Measurements from ENCODE around the gene CDH4. TPM values are rescaled to one million over a fixed set of nuclear protein-coding genes. Genes with fewer than 3 reads are reported as not detected.
A peak's percentile ranks its signal among the peaks of the same experiment; 100 is the strongest.

CDH4 gene
- total RNA-seq, 2 donors from 2014 or later, result 0.08 to 0.09 TPM

DNA sequence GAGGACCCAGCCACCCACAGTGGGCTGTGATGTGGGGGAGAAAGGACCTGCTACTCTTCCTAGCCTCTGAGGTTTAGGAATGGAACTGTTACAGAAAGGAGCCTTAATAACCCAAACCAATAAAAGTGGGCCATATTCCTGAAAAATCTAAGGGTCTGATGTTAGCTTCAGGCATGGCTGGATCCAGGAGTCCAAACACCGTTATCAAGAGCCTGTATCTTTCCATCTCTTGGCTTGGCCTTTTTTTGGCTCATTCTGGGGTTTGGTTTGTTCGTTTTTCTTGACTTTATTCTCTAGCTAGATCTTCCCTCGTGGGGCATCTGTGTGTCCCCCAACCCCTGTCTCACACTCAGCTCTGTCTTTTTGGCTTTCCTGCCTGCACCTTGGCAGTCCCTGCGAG, 38.7 kb downstream of the CDH4 start:
- ATAC-seq, result no peak
- no peak for DNase-seq (ENCODE audit: low spot score in 2 of 2)
- Mint-ChIP-seq H3K27ac (no peak overlapping the region), H3K36me3 (no peaks in the 10 kb centered on the region), H3K9me3 (no peaks in the 10 kb centered on the region)

DNA sequence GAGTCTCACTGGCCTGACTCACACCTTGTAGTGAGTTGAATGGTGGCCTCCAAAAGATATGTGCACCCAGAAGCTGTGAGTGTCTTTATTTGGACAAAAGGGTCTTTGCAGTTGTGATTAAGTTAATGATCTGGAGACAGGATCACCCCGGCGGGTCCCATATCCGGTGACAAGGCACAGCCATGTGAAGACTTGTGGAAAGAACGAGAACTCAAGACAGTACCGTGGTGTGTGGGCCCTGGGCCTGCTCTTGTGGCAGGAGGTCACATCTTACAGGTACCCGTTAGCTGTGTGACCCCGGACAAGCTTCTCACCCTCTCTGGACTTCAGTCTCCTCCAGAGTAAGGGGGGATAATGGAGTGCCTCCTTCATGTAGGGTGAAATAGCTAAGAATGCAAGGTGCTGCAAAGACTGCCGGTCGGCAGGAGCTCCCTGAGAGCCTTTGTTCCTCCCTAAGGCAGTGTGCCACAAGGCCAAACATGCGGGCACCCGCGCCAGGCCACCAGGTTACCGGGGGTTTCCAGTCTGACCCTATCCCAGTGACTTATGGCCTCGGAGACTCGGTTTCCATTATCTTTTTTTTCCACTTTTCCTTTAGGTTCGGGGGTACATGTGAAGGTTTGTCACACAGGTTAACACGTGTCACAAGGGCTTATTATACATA, 39.2 kb downstream of the CDH4 start:
- no peak overlapping the region for H3K27ac Mint-ChIP-seq

DNA sequence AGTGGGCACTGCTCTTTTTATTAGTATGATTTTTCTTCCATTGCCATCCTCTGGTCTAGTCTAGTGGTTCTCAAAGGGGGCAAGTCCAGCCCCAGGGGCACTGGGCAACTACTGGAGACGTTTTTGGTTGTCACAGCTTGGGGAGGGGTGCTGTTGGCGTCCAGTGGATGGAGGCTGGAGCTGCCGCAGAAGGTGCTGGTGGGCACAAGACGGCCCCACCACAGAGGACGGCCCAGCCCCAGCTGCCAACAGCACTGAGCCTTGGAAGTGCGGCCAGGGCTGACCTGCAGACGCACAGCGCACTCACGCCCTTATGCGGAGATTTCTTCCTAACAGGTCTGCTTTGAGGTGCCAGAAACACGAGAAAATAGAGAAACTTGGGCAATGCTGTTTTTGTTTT, 40.3 kb downstream of the CDH4 start:
- no peak overlapping the region for H3K27ac Mint-ChIP-seq
- H3K36me3 Mint-ChIP-seq, result no peaks in the 10 kb centered on the region
- H3K9me3 Mint-ChIP-seq, result peaks cover 0 to 4% of the 10 kb centered on the region in 2 donors
- ATAC-seq, result no peak
- DNase-seq (ENCODE audit: low spot score in 2 of 2), result no peak

More for the DNA sequence above, 39.2 kb downstream of the CDH4 start:
- no peaks in the 10 kb centered on the region for H3K36me3 Mint-ChIP-seq
- no peak for DNase-seq (ENCODE audit: low spot score in 2 of 2)
- peaks cover 0 to 4% of the 10 kb centered on the region in 2 donors for H3K9me3 Mint-ChIP-seq
- ATAC-seq, result no peak

DNA sequence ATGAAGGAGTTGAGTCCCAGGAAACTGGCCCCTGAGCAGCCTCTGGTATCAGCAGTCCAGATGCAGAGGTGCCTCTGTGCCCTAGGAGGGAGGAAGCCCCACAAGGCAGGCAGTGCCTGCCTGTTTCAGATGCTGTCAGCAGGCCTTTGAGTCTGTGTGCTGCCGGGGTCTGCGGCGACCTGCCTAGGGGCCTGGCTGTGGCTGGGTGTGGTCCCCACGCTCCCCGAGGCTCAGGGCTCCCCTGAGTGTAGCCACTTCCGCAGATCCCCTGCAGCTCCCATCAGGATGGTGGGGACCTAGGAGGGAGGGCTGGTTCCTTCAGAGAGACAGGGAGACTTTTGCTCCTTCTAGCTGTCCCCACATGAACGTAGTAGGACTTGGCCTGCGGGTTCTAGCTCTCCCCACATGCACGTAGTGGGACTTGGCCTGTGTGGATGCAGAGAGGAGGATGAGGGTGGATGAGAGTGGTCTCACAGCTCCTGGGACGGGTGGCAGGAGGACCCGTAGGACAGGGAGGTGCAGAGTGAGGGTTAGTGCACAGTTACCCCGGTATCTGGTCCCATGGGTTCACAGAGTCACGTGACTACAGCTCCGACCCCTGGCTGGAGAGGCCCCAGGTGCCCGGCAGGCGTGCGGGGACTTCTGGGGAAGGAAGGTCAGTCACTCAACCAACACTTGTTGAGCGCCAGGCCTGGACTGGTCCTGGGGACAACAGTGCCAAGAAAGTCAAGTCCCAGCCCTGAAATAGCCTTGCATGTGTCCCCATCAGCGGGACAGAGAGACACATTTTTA, 41.0 kb downstream of the CDH4 start:
- peaks cover 0 to 4% of the 10 kb centered on the region in 2 donors for H3K9me3 Mint-ChIP-seq
- ATAC-seq (no peak), DNase-seq (ENCODE audit: low spot score in 2 of 2) (no peak)
- H3K36me3 Mint-ChIP-seq, result no peaks in the 10 kb centered on the region
- H3K27ac Mint-ChIP-seq, result no peak overlapping the region

DNA sequence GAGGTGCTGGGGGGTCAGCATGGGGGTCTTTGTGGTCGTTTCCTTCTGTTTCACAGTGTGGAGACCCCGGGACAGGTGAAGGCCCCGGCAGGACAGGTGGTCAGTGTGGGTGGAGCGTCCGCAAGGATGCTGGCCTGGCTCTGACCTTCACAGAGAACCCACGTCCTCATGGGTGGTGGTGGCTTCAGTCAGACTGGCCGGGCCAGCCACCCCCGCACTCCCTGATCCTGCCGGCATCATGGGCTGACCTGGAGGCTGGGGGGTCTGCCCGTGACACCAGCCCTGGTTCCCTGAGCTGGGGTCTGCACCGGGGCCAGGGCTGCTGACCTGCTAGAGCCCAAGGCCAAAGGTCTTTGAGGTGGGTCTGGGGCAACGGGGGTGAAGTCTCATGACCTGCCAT, 41.9 kb downstream of the CDH4 start:
- peaks cover 0 to 4% of the 10 kb centered on the region in 2 donors for H3K9me3 Mint-ChIP-seq
- no peak for DNase-seq (ENCODE audit: low spot score in 2 of 2)
- no peaks in the 10 kb centered on the region for H3K36me3 Mint-ChIP-seq
- ATAC-seq, result no peak
- no peak overlapping the region for H3K27ac Mint-ChIP-seq

DNA sequence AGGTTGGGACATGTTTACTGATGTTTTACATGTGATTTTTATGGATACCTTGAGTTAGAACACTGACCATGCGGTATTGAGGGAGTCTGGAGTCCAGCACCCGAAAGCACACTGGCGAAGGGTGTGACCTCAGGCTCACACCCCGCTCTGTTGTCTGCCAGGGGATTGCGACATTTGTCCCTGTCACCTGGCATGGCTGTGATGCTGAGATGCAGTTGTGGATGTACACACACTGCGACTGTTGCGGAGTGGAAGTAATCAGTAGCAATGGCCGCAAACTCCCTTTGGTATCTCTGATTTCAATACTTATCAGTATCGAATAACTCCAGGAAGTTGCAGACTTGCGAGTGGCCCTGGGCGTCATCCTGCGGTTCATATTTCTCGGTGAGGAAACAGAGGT, 43.2 kb downstream of the CDH4 start:
- Mint-ChIP-seq H3K36me3 (no peaks in the 10 kb centered on the region), H3K27ac (no peak overlapping the region), H3K9me3 (peaks cover 0 to 4% of the 10 kb centered on the region in 2 donors)
- DNase-seq (ENCODE audit: low spot score in 2 of 2) (no peak), ATAC-seq (no peak)

DNA sequence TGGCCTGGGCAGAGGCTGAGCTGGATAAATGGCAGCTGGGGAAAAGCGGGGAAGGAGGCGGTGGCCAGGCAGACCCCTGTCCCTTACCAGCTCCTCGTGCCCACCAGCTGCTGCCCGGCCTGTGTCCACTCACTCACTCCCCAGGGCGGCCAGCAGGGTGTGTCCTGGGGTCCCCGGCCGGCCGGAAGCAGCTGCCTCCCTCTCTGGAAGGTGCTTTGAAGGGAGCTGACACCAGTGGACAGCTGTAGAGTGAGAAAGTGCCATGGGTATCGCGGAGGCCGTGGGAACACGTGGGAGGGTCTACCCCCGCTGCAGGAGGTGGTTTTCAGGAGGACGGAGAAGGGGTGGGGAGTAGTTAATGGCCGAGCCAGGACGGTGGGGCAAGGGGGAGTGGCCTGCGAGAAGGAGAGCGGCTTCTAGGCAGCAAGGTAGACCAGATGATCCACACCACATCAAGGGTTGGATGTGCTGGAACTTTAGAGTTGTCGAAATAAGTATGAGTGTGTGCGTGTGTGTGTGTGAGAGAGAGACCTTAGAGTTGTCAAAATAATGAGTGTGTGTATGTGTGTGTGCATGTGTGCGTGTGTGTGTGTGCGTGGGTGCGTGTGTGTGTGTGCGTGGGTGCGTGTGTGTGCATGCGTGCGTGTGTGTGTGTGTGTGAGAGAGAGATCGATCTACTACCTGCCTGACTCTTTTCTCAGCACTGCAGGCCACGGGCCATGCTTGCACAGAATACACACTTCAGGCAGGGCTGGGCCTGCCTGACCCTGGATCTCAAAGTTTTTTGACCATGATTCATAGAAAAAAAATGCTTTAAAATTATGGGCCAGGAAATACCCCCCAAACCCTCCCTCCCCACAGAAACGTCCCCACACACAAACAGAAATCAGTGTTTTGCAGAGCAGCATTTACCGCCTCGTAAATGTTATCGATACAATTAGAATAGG, 43.9 kb downstream of the CDH4 start:
- no peaks in the 10 kb centered on the region for H3K36me3 Mint-ChIP-seq

DNA sequence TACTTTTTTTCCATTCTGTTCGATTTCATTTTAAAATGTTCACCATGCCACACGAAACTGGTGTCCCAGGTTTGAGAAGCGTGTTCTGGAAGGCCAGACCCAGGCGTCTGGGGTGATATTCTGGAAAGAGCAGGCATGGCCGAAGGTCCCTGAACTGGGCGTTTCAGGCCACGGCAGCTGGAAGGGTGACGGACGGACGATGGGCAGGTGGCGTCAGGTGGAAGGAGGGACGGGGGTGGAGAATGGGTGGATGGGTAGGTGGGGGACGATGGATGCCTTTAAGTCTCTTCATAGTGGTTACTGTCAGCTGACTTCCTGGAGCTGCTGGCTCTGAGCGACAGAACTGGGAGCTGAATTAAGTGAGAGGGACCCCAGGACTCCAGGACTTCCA, 44.6 kb downstream of the CDH4 start:
- no peak overlapping the region for H3K27ac Mint-ChIP-seq
- H3K9me3 Mint-ChIP-seq, result peaks cover 0 to 4% of the 10 kb centered on the region in 2 donors
- no peaks in the 10 kb centered on the region for H3K36me3 Mint-ChIP-seq
- no peak for ATAC-seq
- DNase-seq (ENCODE audit: low spot score in 2 of 2), result no peak

More for the DNA sequence above, 43.9 kb downstream of the CDH4 start:
- Mint-ChIP-seq H3K9me3 (peaks cover 0 to 4% of the 10 kb centered on the region in 2 donors), H3K27ac (no peak overlapping the region)
- DNase-seq (ENCODE audit: low spot score in 2 of 2) (no peak), ATAC-seq (no peak)

DNA sequence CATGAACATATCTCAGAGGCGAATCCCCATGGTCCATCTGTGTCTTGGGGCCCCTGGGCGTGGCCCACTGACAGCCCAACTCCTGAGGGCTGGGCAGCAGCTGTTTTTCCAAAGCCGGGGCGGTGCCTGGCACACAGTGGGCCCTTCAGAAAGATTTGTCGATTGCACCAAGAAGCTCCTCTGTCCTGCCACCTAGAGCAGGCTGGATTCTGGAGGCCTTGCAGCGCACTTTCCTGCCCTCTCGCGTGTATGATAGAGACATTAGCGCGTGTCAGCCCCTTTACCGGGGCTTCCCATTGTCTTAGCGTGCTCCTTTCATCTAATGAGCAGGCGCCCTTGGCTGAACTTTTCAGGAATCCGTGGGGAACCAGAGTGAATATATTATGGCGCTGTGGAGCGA, 45.4 kb downstream of the CDH4 start:
- DNase-seq (ENCODE audit: low spot score in 2 of 2) (no peak), ATAC-seq (no peak)
- H3K9me3 Mint-ChIP-seq, result peaks cover 0 to 4% of the 10 kb centered on the region in 2 donors
- H3K27ac Mint-ChIP-seq, result no peak overlapping the region
- H3K36me3 Mint-ChIP-seq, result no peaks in the 10 kb centered on the region

DNA sequence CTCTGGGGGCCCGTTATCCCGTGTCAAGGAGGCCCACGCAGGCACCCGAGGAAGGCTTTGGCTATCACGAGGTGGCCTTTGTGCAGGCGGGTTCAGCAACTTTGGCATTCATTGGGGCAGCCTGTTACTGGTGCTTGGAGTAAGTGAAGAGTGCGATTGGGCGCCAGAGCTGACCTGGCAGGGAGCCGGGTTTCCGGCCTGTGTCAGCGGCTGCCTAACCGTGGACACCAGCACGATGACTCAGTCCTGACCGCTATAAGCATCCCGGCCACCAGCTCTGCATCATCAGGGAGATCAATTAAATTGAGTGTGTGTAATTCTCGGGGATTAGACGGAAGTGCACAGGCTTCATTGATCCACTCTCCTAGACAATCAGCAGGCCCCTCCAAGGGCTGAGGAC, 45.9 kb downstream of the CDH4 start:
- H3K27ac Mint-ChIP-seq, result no peak overlapping the region
- H3K9me3 Mint-ChIP-seq, result peaks cover 0 to 4% of the 10 kb centered on the region in 2 donors
- ATAC-seq (no peak), DNase-seq (ENCODE audit: low spot score in 2 of 2) (no peak)
- H3K36me3 Mint-ChIP-seq, result no peaks in the 10 kb centered on the region

DNA sequence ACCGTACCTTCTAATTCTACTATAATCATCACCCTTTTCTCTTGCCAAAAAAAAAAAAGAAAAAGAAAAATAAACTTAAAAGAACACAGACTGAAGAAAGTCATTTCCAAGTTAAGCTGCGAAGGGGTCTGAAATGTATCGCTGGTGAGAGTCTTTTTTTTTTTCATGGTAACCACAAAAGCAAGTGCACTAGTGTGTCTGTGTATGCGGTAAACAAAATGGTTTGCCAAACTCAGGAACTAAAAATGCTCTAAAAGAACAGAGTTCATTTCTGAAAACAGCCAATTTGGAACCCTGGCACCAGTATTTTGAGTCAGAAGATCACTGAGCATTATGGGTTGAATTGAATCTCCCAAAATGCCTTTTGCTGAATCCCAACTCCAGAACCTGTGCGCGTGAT, 46.6 kb downstream of the CDH4 start:
- H3K36me3 Mint-ChIP-seq, result no peaks in the 10 kb centered on the region
- DNase-seq (ENCODE audit: low spot score in 2 of 2) (no peak), ATAC-seq (no peak)
- peaks cover 0 to 4% of the 10 kb centered on the region in 2 donors for H3K9me3 Mint-ChIP-seq
- no peak overlapping the region for H3K27ac Mint-ChIP-seq

DNA sequence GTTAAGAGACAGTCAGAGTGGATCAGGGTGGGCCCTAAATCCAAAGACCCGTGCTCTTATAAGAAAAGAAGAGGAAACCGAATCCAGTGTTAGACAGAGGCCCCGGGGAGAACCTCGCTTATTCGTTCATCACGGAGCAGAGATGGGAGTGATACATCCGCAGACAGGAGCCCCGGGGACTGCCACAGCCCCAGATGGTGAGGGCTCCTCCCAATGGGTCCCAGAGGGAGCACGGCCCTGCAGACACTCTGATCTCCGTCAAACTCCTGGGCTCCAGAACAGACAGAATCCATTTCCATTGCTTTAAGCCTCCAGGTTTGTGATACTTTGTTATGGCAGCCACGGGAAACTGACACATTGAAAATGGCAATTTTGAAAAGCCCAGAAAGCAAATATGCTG, 47.0 kb downstream of the CDH4 start:
- Mint-ChIP-seq H3K27ac (no peak overlapping the region), H3K9me3 (peaks cover 0 to 4% of the 10 kb centered on the region in 2 donors), H3K36me3 (no peaks in the 10 kb centered on the region)
- no peak for ATAC-seq
- no peak for DNase-seq (ENCODE audit: low spot score in 2 of 2)

DNA sequence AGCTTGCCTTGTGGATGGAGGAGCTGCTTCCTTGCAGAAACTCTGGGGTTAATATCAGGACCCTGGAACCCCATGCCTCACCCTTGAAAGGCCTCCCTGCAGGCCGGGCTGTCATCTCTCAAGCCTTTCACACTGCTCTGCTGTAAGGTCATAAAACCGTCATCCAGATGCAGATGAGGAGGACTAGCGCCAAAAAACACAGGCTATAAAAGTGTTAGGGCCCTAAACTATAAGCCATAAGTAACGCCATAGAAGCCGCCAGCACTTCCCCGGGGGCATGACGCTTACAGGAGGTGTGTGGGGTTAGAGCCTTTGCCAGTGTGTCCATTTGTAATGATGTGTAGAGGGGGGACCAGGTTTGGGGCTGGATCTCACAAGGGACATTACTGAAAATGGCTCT, 47.6 kb downstream of the CDH4 start:
- DNase-seq (ENCODE audit: low spot score in 2 of 2), result no peak
- no peak for ATAC-seq
- H3K27ac Mint-ChIP-seq, result peak overlapping the region in 1 of 2 donors; percentile 60
- H3K36me3 Mint-ChIP-seq, result no peaks in the 10 kb centered on the region
- H3K9me3 Mint-ChIP-seq, result peaks cover 0 to 4% of the 10 kb centered on the region in 2 donors

DNA sequence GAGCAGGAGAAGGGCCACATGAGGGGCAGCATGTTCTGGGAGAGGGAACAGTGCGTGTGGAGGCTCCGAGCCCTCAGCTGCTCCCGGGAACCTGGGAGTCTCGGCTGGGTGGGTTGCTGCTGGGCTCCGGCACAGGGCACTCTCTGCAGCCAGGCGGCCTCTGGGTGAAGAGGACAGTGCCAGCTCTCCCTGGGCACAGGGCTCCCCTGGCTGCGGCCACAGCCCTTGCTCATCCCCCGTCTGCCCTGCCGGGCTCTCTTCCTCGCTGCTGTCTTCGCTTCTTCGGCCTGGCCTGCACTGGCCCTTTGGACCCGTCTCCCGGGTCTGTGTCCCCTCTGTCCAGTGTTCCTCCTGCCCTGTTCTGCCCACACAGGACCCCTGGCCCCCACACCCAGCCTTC, 48.2 kb downstream of the CDH4 start:
- peaks cover 0 to 4% of the 10 kb centered on the region in 2 donors for H3K9me3 Mint-ChIP-seq
- H3K27ac Mint-ChIP-seq, result no peak overlapping the region
- DNase-seq (ENCODE audit: low spot score in 2 of 2), result no peak
- ATAC-seq, result no peak
- H3K36me3 Mint-ChIP-seq, result no peaks in the 10 kb centered on the region

DNA sequence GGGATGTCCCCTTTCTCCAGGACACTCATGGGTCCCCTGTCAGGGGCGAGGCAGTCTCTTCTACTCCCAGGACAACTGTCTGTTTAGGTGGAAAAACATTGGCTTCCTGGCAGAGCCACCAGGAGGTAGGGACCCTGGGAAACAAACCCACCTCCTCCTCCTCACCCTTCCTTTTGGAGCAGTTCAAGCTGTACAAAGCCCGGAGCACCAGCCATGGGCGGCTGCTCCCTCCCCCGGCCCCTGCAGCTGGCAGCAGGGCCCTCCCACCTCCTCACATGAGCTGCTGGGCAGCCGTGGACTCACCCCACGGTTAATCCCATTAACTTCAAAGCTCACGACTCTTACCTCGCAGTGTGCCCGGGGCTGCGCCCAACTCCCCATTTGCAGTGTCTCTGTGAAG, 48.6 kb downstream of the CDH4 start:
- ATAC-seq (no peak), DNase-seq (ENCODE audit: low spot score in 2 of 2) (no peak)
- Mint-ChIP-seq H3K36me3 (no peaks in the 10 kb centered on the region), H3K27ac (no peak overlapping the region), H3K9me3 (peaks cover 0 to 4% of the 10 kb centered on the region in 2 donors)

DNA sequence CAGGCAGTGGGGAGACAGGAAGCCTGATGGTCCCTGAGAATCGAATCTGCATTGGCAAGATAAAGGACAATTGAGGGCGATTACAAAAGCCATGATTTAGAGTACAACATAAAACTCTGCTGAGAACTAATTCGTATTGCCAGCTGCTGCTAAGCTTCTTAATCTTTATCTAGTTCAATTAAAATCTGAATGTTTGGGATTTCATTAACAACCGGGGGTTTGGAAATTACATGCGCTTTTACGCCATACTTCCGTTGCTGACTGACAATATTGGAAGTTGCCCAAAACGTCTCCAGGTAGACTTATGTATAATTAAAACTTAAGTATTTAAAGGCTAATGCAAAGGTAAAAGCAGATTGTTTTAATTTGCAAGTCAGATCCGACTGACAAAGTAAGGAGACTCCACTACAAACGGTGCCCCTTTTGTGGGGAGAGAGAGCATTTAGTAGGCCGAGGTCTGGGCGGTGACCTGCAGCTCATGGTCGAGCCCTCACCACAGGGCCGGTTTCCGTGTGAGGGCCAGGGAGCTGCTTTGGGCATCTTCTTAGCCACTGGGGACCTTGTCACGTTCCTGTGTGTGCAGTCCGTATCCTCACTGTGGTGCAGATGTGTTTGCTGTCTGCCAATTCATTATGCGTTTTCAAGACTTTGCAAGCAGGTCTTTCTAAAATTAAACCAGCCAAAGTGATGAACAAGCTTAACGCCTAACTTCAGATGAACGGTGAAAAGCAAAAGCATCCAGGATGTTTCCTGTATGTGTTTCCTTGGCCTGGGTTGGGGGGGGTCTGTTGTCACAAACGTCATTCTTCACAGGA, 49.9 kb downstream of the CDH4 start:
- no peak for ATAC-seq
- DNase-seq (ENCODE audit: low spot score in 2 of 2), result no peak
- no peaks in the 10 kb centered on the region for H3K36me3 Mint-ChIP-seq
- H3K9me3 Mint-ChIP-seq, result no peaks in the 10 kb centered on the region
- H3K27ac Mint-ChIP-seq, result no peak overlapping the region
